IMR-90 (cell line): Measurements from ENCODE around the gene TOP3B. TPM values are rescaled to one million over a fixed set of nuclear protein-coding genes. Genes with fewer than 3 reads are reported as not detected.

Experiments used
- ATAC-seq: fragments of 200-7000 bp; cut with Tn5 transposase; 2 replicates; pipeline ENCODE4 v1.9.1; 2020; ENCODE audit warnings: low read depth, mild to moderate bottlenecking, moderate library complexity
- BruUV-seq: library from RNA; stranded (reverse); fragments of 400-500 nt; replicated peaks from 2 replicates; lab custom pipeline; 2021; lab: Mats Ljungman, UMichigan
- CTCF ChIA-PET: fragments of 300-600 bp; formaldehyde crosslinking; extraction: SDS; loops from one replicate; lab custom pipeline; 2021; ENCODE audit warnings: antibody characterized with exemption; lab: Yijun Ruan, JAX
- POLR2A ChIA-PET: fragments of 300-600 bp; sonication (Branson Sonifier 250); formaldehyde crosslinking; loops from one replicate; lab custom pipeline; 2022; ENCODE audit warnings: antibody characterized with exemption; ENCODE audit not compliant: unreplicated experiment; lab: Charles Lee
- DNase-seq: peaks from one replicate; pipeline ENCODE4 v3.0.0; 2013
- H2AFZ ChIP-seq: replicated peaks from 2 replicates; pipeline ENCODE3; 2013; ENCODE audit warnings: low read length, mild to moderate bottlenecking; ENCODE audit not compliant: poor library complexity
- H2AK5ac ChIP-seq: 2 replicates; pipeline ENCODE4 v1.6.1; 2013; ENCODE audit warnings: low read depth, low read length, inconsistent platforms
- H2AK9ac ChIP-seq: replicated peaks from 2 replicates; pipeline ENCODE3; 2013; ENCODE audit warnings: mild to moderate bottlenecking, low read depth, low read length, moderate library complexity; ENCODE audit not compliant: poor library complexity
- H2BK120ac ChIP-seq: 2 replicates; pipeline ENCODE4 v1.6.1; 2013; ENCODE audit warnings: low read depth, low read length, inconsistent platforms
- H2BK15ac ChIP-seq: 3 replicates; pipeline ENCODE4 v1.6.1; 2013; ENCODE audit warnings: low read depth, low read length, inconsistent platforms
- H2BK20ac ChIP-seq: 2 replicates; pipeline ENCODE4 v1.6.1; 2013; ENCODE audit warnings: low read depth, mild to moderate bottlenecking, inconsistent platforms, low read length, moderate library complexity
- H2BK5ac ChIP-seq: 2 replicates; pipeline ENCODE4 v1.6.1; 2013; ENCODE audit warnings: mild to moderate bottlenecking, low read depth, low read length, inconsistent platforms; ENCODE audit not compliant: poor library complexity, severe bottlenecking
- H3K14ac ChIP-seq: replicated peaks from 2 replicates; pipeline ENCODE4 v1.6.1; 2013; ENCODE audit warnings: low read depth, low read length, inconsistent platforms
- H3K18ac ChIP-seq: 2 replicates; pipeline ENCODE4 v1.6.1; 2013; ENCODE audit warnings: low read depth, low read length, control low read depth
- H3K23ac ChIP-seq: 2 replicates; pipeline ENCODE4 v1.6.1; 2013; ENCODE audit warnings: low read depth, low read length, inconsistent platforms
- H3K27ac ChIP-seq: 2 replicates; pipeline ENCODE4 v1.5.1; 2013; ENCODE audit warnings: mild to moderate bottlenecking, control low read depth, low read length; ENCODE audit not compliant: insufficient read depth
- H3K27me3 ChIP-seq: 2 replicates; pipeline ENCODE4 v1.6.1; 2013; ENCODE audit warnings: low read length; ENCODE audit not compliant: control insufficient read depth, insufficient read depth
- H3K36me3 ChIP-seq: 2 replicates; pipeline ENCODE4 v1.6.1; 2013; ENCODE audit warnings: low read length, mixed read lengths; ENCODE audit not compliant: control insufficient read depth, insufficient read depth
- H3K4ac ChIP-seq: 2 replicates; pipeline ENCODE4 v1.6.1; 2013; ENCODE audit warnings: low read depth, low read length, inconsistent platforms
- H3K4me1 ChIP-seq: 2 replicates; pipeline ENCODE4 v1.6.1; 2013; ENCODE audit warnings: low read length, mixed read lengths; ENCODE audit not compliant: control insufficient read depth, insufficient read depth
- H3K4me2 ChIP-seq: 2 replicates; pipeline ENCODE4 v1.6.1; 2013; ENCODE audit warnings: low read depth, mild to moderate bottlenecking, control low read depth, low read length, moderate library complexity
- H3K4me3 ChIP-seq: 2 replicates; pipeline ENCODE4 v1.5.1; 2013; ENCODE audit warnings: low read depth, mild to moderate bottlenecking, control low read depth, low read length, moderate library complexity; ENCODE audit not compliant: insufficient read depth
- H3K56ac ChIP-seq: 2 replicates; pipeline ENCODE4 v1.6.1; 2013; ENCODE audit warnings: low read length, inconsistent platforms; ENCODE audit not compliant: insufficient read depth; ENCODE audit errors: extremely low read depth
- H3K79me1 ChIP-seq, 2 experiments: 2 replicates each; pipeline ENCODE4 v1.6.1; 2013; ENCODE audit warnings: low read length in 2 of 2, inconsistent platforms in 1 of 2, low read depth in 1 of 2
- H3K9ac ChIP-seq: 2 replicates; pipeline ENCODE4 v1.6.1; 2013; ENCODE audit warnings: low read depth, low read length, control low read depth
- H3K9me1 ChIP-seq: 2 replicates; pipeline ENCODE4 v1.6.1; 2013; ENCODE audit warnings: low read length, inconsistent platforms; ENCODE audit not compliant: insufficient read depth
- H3K9me3 ChIP-seq: 2 replicates; pipeline ENCODE4 v1.6.1; 2013; ENCODE audit warnings: low read length; ENCODE audit not compliant: control insufficient read depth, insufficient read depth
- H4K20me1 ChIP-seq: 2 replicates; pipeline ENCODE4 v1.6.1; 2013; ENCODE audit warnings: low read length, inconsistent platforms; ENCODE audit not compliant: insufficient read depth
- H4K5ac ChIP-seq: 2 replicates; pipeline ENCODE4 v1.6.1; 2013; ENCODE audit warnings: mild to moderate bottlenecking, low read depth, low read length, control low read depth
- H4K8ac ChIP-seq, 2 experiments: 2 replicates each; pipeline ENCODE4 v1.6.1; 2013; ENCODE audit warnings: low read depth in 2 of 2, low read length in 2 of 2, control low read depth in 1 of 2, inconsistent platforms in 1 of 2
- H4K91ac ChIP-seq: 2 replicates; pipeline ENCODE4 v1.6.1; 2013; ENCODE audit warnings: low read depth, low read length, inconsistent platforms; ENCODE audit not compliant: insufficient read depth
- BHLHE40 ChIP-seq: fragments of 150-350 bp; IDR thresholded peaks from 2 replicates; pipeline ENCODE4 v1.6.1; 2016; ENCODE audit warnings: mild to moderate bottlenecking, low read depth, low read length
- CEBPB ChIP-seq: IDR thresholded peaks from 2 replicates; pipeline ENCODE4 v1.6.1; 2012; ENCODE audit warnings: low read depth, low read length, improper control_type of control experiment
- CHD1 ChIP-seq: IDR thresholded peaks from 2 replicates; pipeline ENCODE4 v1.6.1; 2012; ENCODE audit warnings: low read depth, low read length, improper control_type of control experiment
- CTCF ChIP-seq: conservative IDR thresholded peaks from 2 replicates; pipeline ENCODE4 v1.5.1; 2012; ENCODE audit warnings: mild to moderate bottlenecking, low read depth, low read length, improper control_type of control experiment
- FOS ChIP-seq: fragments of 150-350 bp; IDR thresholded peaks from 2 replicates; pipeline ENCODE4 v1.6.1; 2016; ENCODE audit warnings: low read depth, low read length
- MAFK ChIP-seq: IDR thresholded peaks from 2 replicates; pipeline ENCODE4 v1.6.1; 2012; ENCODE audit warnings: low read depth, low read length, improper control_type of control experiment
- MAZ ChIP-seq: IDR thresholded peaks from 2 replicates; pipeline ENCODE4 v1.6.1; 2012; ENCODE audit warnings: low read depth, mild to moderate bottlenecking, low read length, improper control_type of control experiment, moderate library complexity, borderline replicate concordance
- MXI1 ChIP-seq: IDR thresholded peaks from 2 replicates; pipeline ENCODE4 v1.6.1; 2012; ENCODE audit warnings: low read depth, mild to moderate bottlenecking, low read length, moderate library complexity, borderline replicate concordance
- NFE2L2 ChIP-seq: fragments of 150-350 bp; IDR thresholded peaks from 2 replicates; pipeline ENCODE4 v1.6.1; 2016; ENCODE audit warnings: low read depth, mild to moderate bottlenecking, low read length
- POLR2A ChIP-seq: IDR thresholded peaks from 2 replicates; pipeline ENCODE4 v1.6.1; 2012; ENCODE audit warnings: mild to moderate bottlenecking, low read depth, low read length
- RAD21 ChIP-seq: IDR thresholded peaks from 2 replicates; pipeline ENCODE4 v1.6.1; 2012; ENCODE audit warnings: low read length, improper control_type of control experiment
- RCOR1 ChIP-seq: IDR thresholded peaks from 2 replicates; pipeline ENCODE4 v1.6.1; 2012; ENCODE audit warnings: mild to moderate bottlenecking, low read length, improper control_type of control experiment; ENCODE audit not compliant: insufficient replicate concordance
- RFX5 ChIP-seq: IDR thresholded peaks from 2 replicates; pipeline ENCODE4 v1.8.0; 2012; ENCODE audit warnings: low read depth, mild to moderate bottlenecking, low read length, moderate library complexity
- SMC3 ChIP-seq: fragments of 150-350 bp; IDR thresholded peaks from 2 replicates; pipeline ENCODE4 v1.6.1; 2016; ENCODE audit warnings: low read depth, mild to moderate bottlenecking, antibody characterized with exemption, low read length, moderate library complexity
- WGBS, 2 experiments: methylation state at CpG; one replicate each; pipeline versions ENCODE4 v1.1.5 to v1.1.7; 2013; ENCODE audit warnings: missing lambda C conversion rate in 2 of 2; ENCODE audit not compliant: insufficient read length in 1 of 2; ENCODE audit errors: extremely low coverage in 2 of 2; 5-methylcytosine and 5-hydroxymethylcytosine counted together
- dilution Hi-C: fragments of 300-500 bp; cut with HindIII; formaldehyde crosslinking; loops from one replicate; pipeline ENCODE4 v1.14.3; 2018; ENCODE audit warnings: low sequenced_read_pairs; ENCODE audit not compliant: unreplicated experiment
- in situ Hi-C: fragments of 300-500 bp; cut with MboI; formaldehyde crosslinking; loops from 3 replicates; pipeline ENCODE4 v1.14.3; 2019; ENCODE audit warnings: low sequenced_read_pairs, inconsistent platforms, mixed read lengths
- intact Hi-C: fragments of 100-400 bp; cut with micrococcal nuclease; formaldehyde crosslinking; loops from 2 replicates; pipeline ENCODE4 v1.10.0; 2022
- polyA plus RNA-seq, 3 experiments: library from polyadenylated mRNA; depleted of rRNA; stranded (reverse); fragments of >200 nt; gene quantifications; 2 replicates each; pipeline ENCODE4 v1.2.3, GENCODE V29; 2012; ENCODE audit warnings: low replicate concordance in 1 of 3
- total RNA-seq: library from RNA; depleted of rRNA; stranded (reverse); fragments of >200 nt; gene quantifications from 2 replicates; pipeline ENCODE4 v1.2.3, GENCODE V29; 2012
- TF ChIP-seq, protein P1 (sequence below): fragments of 150-350 bp; IDR thresholded peaks from 2 replicates; pipeline ENCODE4 v1.6.1; 2017; ENCODE audit warnings: mild to moderate bottlenecking, antibody characterized with exemption, low read length, low read depth
- TF ChIP-seq, protein P2 (sequence below): fragments of 150-350 bp; IDR thresholded peaks from 2 replicates; pipeline ENCODE4 v1.6.1; 2016; ENCODE audit warnings: low read depth, mild to moderate bottlenecking, low read length, moderate library complexity, borderline replicate concordance

TOP3B gene
- total and polyA plus RNA-seq, 2 of the 4 experiments (the other 2 are of a cell fraction), result 23.0 to 23.5 TPM

GRCh38 chr22:21963286-21963685 lies 19.3 kb downstream of the TOP3B start:
- ChIA-PET POLR2A (no interaction called here), CTCF (interaction anchor here (1.0 kb wide), 1 partner anchor 9 kb away, joined by 3 read pairs; no protein-coding TSS in a partner anchor)
- Histone ChIP-seq H4K5ac (no peak overlapping the region), H4K91ac (no peak overlapping the region), H3K4ac (no peak overlapping the region), H3K79me1 (0 out of 4 replicates have a peak, but pooled peaks cover 0 to 2% of the 10 kb centered on the region in 2 experiments), H2BK5ac (no peak overlapping the region), H4K20me1 (no peaks in the 10 kb centered on the region; the same call in 1 of the 2 replicates), H2BK20ac (no peak overlapping the region), H3K9me1 (no peaks in the 10 kb centered on the region), H3K23ac (no peak overlapping the region), H2BK15ac (no peak overlapping the region), H3K4me3 (no peak overlapping the region), H2AFZ (no peak overlapping the region), H3K27me3 (no peaks in the 10 kb centered on the region), H4K8ac (no peak overlapping the region), H3K4me1 (no peaks in the 10 kb centered on the region), H3K36me3 (peaks cover 84% of the 10 kb centered on the region), H2AK9ac (no peak overlapping the region), H3K9me3 (no peaks in the 10 kb centered on the region), H3K18ac (no peak overlapping the region), H2BK120ac (no peak overlapping the region), H3K27ac (no peak overlapping the region), H2AK5ac (no peak overlapping the region), H3K14ac (no peak overlapping the region), H3K4me2 (no peak overlapping the region), H3K9ac (no peak overlapping the region), H3K56ac (no peak overlapping the region)
- DNase-seq, result no peak
- in situ Hi-C loops (no loop called here), dilution Hi-C loops (no loop called here), intact Hi-C loops (no loop called here)
- WGBS, 2 experiments, result no CpG with 5 or more reads among the region's 7 CpGs
- ATAC-seq, result no peak
- TF ChIP-seq CHD1 (no peak), POLR2A (no peak), SMC3 (no peak), RAD21 (no peak), RCOR1 (no peak), CTCF (no peak), FOS (no peak), CEBPB (no peak), BHLHE40 (no peak), NFE2L2 (no peak), RFX5 (no peak), MAZ (no peak), MAFK (no peak), MXI1 (no peak)
- TF ChIP-seq, protein P1, sequence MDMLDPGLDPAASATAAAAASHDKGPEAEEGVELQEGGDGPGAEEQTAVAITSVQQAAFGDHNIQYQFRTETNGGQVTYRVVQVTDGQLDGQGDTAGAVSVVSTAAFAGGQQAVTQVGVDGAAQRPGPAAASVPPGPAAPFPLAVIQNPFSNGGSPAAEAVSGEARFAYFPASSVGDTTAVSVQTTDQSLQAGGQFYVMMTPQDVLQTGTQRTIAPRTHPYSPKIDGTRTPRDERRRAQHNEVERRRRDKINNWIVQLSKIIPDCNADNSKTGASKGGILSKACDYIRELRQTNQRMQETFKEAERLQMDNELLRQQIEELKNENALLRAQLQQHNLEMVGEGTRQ, result no peak
- TF ChIP-seq, protein P2, sequence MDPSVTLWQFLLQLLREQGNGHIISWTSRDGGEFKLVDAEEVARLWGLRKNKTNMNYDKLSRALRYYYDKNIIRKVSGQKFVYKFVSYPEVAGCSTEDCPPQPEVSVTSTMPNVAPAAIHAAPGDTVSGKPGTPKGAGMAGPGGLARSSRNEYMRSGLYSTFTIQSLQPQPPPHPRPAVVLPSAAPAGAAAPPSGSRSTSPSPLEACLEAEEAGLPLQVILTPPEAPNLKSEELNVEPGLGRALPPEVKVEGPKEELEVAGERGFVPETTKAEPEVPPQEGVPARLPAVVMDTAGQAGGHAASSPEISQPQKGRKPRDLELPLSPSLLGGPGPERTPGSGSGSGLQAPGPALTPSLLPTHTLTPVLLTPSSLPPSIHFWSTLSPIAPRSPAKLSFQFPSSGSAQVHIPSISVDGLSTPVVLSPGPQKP, result no peak
- no TSS peak for BruUV-seq
